ENCODE results near the gene MTCH1.
"Not testable (repeated sequence)": the region's sequence is repeated elsewhere in the genome, so short reads cannot be mapped to it uniquely, and the experiment has no call there.

MTCH1 gene

GRCh38 chr6:36969240-36969691, 16.7 kb downstream of the MTCH1 start:
- DNase-seq = no peak

GRCh38 chr6:36968266-36968977, 17.6 kb downstream of the MTCH1 start:
- DNase-seq = no peak

- DNase-seq = no peak
Measured at GRCh38 chr6:36967757-36968156, 18.2 kb downstream of the MTCH1 start.

- DNase-seq = no peak
Measured at GRCh38 chr6:36967301-36967700, 18.7 kb downstream of the MTCH1 start.

- DNase-seq = no peak
Measured at GRCh38 chr6:36964908-36965307, 21.1 kb downstream of the MTCH1 start.

- no peak for DNase-seq
Measured at GRCh38 chr6:36964349-36964748, 21.6 kb downstream of the MTCH1 start.

- no peak for DNase-seq
Measured at GRCh38 chr6:36963451-36964290, 22.3 kb downstream of the MTCH1 start.

- no peak for DNase-seq
Measured at GRCh38 chr6:36962874-36963273, 23.1 kb downstream of the MTCH1 start.

- no peak for DNase-seq
Measured at GRCh38 chr6:36961441-36962435, 24.3 kb downstream of the MTCH1 start.

GRCh38 chr6:36959555-36960250, 26.3 kb downstream of the MTCH1 start:
- no peak for DNase-seq

GRCh38 chr6:36958775-36959554, 27.0 kb downstream of the MTCH1 start:
- DNase-seq = no peak

- no peak for DNase-seq
Measured at GRCh38 chr6:36957773-36958271, 28.2 kb downstream of the MTCH1 start.

GRCh38 chr6:36956446-36956820, 29.6 kb downstream of the MTCH1 start:
- no peak for DNase-seq

- DNase-seq = no peak
Measured at GRCh38 chr6:36955671-36956445, 30.1 kb downstream of the MTCH1 start.

- no peak for DNase-seq
Measured at GRCh38 chr6:36955136-36955535, 30.9 kb downstream of the MTCH1 start.

- DNase-seq = no peak
Measured at GRCh38 chr6:36954262-36954931, 31.6 kb downstream of the MTCH1 start, which contains the start of gene PI16. PI16 (plus strand) TSS chr6:36954738; CDS start chr6:36954761, 23 bp downstream.

- DNase-seq = no peak
Measured at GRCh38 chr6:36953931-36954261, 32.1 kb downstream of the MTCH1 start.

- no peak for DNase-seq
Measured at GRCh38 chr6:36949636-36950035, 36.4 kb downstream of the MTCH1 start.

- DNase-seq = not testable (repeated sequence)
Measured at GRCh38 chr6:36949076-36949475, 36.9 kb downstream of the MTCH1 start.
